NCI-H774 (cell line): ENCODE results near the gene LRRC74B.
"Not testable (repeated sequence)": the region's sequence is repeated elsewhere in the genome, so short reads cannot be mapped to it uniquely, and the experiment has no call there.

Experiments used
- DNase-seq: peaks from one replicate; lab custom pipeline; 2025; lab: John Stamatoyannopoulos, UW

LRRC74B gene

DNA sequence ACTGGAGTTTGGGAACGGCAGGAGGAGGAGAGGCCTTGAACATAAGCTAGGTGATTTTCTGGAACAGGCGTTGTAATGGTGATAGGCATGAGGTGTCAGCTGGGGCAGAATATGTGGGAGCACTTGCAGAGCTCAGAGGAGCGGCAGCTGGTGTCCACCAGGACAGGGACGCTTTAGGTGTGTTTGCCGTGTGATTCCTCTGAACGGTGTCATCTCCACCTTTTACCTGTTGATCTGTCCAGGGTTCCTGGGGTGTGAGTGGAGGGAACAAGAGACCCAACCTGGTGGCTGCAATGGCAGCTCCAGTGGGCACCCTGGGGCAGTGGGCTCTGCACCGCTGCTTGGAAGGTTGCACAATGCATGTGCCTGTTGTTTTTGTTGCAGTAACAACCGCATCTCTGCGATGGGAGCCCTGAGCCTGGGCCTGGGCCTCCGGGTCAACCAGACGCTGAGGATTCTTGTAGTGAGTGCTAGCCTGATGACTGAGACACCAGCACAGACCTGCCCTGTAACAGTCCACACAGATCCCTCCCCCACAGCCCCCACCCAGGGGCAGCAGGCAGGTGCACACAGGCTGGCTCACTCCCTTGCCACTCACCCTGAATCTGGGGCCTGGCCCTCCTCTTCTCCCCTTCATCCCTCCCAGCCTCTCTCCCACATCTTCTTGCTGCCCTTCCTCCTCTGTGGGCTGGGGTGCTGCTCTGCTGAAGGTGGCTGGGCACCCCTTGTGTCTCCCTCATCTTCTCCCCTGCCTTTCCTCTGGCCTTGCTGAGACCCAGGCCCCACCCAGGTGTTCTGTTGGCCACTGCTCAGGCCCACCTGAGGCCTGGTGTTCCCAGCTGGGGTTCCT is 9.2 kb downstream of the LRRC74B start:
- DNase-seq = no peak

DNA sequence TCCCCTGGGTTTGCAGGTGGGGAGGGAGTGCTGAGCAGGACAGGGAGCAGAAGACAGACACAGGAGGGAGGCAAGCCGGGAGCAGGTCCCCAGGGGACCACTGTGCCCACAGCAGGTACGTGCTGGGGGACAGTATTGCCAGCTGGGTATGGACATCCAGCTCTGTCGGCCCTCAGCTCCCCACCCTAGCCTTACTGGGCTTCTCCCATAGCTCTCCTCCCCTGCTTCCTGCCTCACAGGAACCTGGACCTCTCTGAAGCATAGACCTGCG is 9.8 kb downstream of the LRRC74B start:
- DNase-seq = no peak

- DNase-seq = no peak
These were observed 10.2 kb downstream of the LRRC74B start for GRCh38 chr22:21055880-21056319.

DNA sequence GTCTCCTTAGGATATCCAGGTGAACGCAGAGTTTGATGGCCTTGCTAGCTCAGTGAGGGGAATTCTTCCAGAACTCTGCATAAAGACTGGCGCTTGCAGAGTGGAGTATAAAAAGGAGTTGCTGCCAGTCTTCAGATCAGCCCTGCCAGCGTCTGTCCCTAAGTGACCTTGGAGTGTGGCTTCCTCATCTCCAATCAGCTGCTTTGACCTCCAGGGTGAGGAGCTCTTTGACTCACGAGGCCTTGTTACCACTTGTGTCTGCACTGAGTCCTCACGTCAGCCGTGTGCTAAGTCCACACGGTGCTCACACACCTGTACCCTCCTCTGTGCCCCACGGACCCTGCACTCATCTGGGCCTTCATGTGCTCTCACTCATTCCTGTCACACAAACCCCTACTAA is 14.6 kb downstream of the LRRC74B start:
- not testable (repeated sequence) for DNase-seq

GRCh38 chr22:21061660-21062321 is 16.0 kb downstream of the LRRC74B start:
- not testable (repeated sequence) for DNase-seq

DNA sequence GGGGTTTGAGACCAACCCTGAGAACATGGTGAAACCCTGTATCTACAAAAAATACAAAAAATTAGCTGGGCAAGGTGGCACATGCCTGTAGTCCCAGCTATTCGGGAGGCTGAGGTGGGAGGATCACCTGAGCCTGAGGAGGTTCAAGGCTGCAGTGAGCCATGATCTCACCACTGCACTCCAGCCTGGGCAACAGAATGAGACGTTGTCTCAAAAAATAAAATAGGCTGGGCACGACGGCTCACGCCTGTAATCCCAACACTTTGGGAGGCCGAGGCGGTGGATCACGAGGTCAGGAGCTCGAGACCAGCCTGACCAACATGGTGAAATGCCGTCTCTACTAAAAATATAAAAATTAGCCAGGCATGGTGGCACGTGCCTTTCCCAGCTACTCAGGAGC is 18.7 kb downstream of the LRRC74B start:
- not testable (repeated sequence) for DNase-seq

GRCh38 chr22:21064917-21065864 is 19.4 kb downstream of the LRRC74B start:
- no peak for DNase-seq

DNA sequence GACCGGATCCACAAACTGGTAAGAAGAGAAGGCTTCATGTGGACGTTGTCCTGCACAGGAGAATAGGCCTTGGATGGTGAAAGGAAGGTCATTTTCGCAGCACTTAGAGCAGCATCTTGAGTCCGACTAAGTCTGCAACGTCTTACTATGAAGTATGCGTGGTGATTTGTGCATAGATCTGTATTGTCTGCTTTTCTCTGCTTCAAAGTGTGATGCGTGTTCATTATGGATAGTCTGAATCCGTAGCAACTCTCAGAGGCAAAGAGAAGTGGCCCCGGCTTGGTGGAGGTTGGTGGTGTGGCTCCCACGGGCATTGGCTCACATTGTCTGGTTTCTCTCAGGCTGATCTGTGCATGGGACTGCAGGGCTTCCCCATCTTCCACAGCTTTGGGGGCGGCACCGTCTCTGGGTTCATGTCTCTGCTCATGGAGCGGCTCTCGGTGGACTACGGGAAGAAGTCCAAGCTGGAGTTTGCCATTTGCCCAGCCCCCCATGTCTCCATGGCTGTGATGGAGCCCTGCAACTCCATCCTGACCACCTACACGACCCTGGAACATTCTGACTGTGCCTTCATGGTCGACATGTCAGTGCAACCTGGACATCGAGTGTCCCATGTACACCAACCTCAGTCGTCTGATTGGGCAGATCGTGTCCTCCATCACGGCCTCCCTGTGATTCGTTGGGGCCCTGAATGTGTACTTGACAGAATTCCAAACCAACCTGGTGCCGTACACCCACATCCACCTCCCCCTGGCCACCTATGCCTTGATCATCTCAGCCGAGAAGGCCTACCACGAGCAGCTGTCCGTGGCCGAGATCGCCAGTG is 21.5 kb downstream of the LRRC74B start:
- no peak for DNase-seq

DNA sequence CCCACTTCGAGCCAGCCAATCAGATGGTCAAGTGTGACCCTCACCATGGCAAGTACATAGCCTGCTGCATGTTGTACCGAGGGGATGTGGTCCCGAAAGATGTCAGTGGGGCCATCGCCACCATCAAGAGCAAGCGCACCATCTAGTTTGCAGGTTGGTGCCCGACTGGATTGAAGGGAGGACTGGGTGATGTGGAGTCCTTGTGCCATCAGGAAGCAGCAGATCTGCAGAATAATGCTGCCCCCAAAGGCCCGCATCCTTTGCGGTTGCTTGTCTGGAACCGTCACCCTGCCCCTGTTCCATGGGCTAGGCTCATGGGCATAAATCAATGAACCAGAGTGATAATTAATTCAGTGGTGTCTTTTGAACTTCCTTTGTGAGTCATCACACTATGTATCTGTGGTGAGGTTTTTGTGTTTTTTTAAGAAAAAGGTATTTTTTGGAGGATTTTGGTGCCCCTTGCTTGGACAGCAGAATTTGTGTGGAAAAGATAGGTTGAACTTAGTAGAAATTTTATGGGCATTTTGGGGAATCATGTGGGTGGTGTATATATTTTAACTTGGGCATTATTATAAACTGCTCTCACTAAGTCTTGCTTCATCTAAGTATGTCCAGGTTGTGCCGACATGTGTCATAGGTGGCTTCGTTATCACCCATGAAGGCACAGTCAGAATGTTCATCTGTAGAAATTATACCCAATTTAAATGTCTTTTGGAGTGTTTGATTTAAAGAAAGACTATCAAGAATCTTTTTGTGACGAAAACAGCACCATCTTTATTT is 22.3 kb downstream of the LRRC74B start:
- DNase-seq = no peak

DNA sequence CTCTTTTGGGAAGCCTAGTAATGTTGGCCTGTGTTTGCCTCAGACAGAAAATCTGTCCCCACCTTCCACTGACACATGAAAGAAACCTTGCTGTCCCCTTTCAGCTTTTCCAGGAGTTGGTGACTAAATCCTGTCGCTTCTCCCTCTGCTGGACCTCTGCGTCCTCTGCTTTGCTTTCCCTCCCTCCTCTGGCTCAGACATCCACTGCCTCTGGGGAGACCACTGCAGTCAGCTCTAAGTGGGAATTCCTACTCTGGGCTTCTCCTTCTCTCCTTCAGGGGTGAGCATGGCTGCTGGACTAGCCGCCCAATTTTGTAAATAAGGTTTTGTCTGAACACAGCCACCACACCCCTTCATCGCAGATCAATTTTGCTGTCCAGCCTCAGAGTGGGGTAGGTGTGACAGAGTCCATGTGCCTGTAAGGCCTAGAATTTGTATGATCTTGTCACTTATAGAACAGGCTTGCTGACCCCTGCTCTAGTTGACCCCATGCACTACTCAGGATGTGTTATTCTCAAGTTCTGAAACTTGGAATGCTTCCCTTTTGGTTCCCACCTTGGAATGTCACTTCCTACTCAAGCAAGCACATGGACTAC is 23.0 kb downstream of the LRRC74B start:
- no peak for DNase-seq

GRCh38 chr22:21069375-21069774 is 23.6 kb downstream of the LRRC74B start:
- no peak for DNase-seq

- DNase-seq = no peak
These were observed 25.2 kb downstream of the LRRC74B start for GRCh38 chr22:21070690-21071615.

DNA sequence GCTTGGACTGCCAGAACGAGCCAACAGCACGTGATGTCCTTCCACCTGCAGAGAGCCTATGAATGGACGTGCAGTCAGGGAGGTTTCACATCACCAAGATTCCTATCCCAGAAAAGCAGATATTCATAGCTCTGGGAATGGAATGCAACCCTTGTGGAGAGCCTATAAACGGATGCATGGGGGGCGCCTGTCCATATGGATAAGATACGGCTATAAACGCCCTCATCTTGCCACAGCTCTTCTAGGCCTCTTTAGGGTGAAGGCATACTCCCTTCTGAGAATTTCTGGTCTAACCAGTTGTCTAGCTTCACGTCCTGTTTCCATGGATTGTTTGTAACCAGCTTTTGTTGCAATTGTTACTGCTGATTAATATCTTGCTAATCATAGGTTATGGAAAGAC is 26.1 kb downstream of the LRRC74B start:
- DNase-seq = not testable (repeated sequence)

DNA sequence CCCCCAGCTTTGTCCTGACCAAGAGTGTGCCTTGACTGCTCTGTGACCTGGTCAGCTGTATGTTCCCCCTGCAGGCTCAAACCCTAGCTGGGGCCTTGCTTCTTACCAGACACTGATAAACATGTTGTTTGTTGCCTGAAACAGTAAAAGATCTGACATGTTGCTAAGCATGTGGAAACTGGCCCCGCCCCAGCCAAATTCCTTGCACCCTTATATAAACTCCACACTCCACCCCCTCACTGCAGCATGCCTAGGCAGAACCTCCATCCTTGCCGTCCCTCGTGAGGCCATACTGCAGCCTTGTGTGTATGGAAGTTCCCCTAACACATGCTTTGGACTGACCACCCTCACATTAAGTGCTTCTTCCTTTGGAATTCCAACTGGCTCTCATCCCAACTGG is 27.3 kb downstream of the LRRC74B start:
- no peak for DNase-seq

GRCh38 chr22:21073482-21073881 is 27.7 kb downstream of the LRRC74B start:
- no peak for DNase-seq

GRCh38 chr22:21074102-21074715 is 28.5 kb downstream of the LRRC74B start:
- DNase-seq = no peak

DNA sequence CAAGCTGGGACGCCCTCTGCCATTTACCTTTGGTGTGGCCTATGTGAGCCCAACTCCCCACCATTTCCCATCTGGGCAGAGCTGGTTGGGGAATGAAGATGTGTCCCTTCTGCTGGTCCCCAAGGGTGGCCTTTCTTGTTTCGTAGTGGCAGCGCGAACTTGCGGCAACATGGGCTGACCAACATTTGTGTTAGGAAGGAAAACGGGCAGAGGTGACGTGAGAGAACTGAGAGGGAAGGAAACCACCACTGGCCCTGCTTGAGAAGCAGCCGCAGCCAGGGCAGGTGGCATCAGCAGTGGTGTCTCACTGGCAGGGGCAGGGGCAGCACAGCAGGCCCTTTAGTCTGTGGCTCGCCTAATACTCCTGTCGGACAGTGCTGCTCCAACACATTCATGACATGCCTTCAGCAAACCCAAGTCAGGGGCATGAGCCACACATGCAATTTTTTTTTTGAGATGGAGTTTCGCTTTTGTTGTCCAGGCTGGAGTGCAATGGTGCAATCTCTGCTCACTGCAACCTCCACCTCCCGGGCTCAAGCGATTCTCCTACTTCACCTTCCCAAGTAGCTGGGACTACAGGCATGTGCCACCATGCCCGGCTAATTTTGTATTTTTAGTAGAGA is 29.9 kb downstream of the LRRC74B start:
- DNase-seq = no peak

GRCh38 chr22:21076912-21077625 is 31.3 kb downstream of the LRRC74B start:
- DNase-seq = no peak
